Stomach smooth muscle (tissue), 2 donors: ENCODE results near the gene SEPTIN5.
A peak's percentile ranks its signal among the peaks of the same experiment; 100 is the strongest.

Source experiments
- H3K27ac ChIP-seq: one replicate; pipeline ENCODE4 v1.7.0; 2013; ENCODE audit warnings: mild to moderate bottlenecking, low read length, inconsistent platforms
- H3K27me3 ChIP-seq, 2 donors: one replicate each; pipeline ENCODE4 v1.7.0; 2013; ENCODE audit warnings: low read length in 2 of 2; ENCODE audit not compliant: insufficient read depth in 2 of 2, control insufficient read depth in 1 of 2
- H3K36me3 ChIP-seq, 2 donors: one replicate each; pipeline ENCODE4 v1.7.0; 2013; ENCODE audit warnings: low read length in 2 of 2; ENCODE audit not compliant: control insufficient read depth in 2 of 2, insufficient read depth in 2 of 2
- H3K4me1 ChIP-seq: one replicate; pipeline ENCODE4 v1.7.0; 2013; ENCODE audit warnings: low read length; ENCODE audit not compliant: control insufficient read depth, insufficient read depth
- H3K4me3 ChIP-seq, 2 donors: one replicate each; pipeline ENCODE4 v1.7.0; 2013; ENCODE audit warnings: low read length in 2 of 2
- H3K9ac ChIP-seq, 2 donors: one replicate each; pipeline ENCODE4 v1.7.0; 2013; ENCODE audit warnings: low read length in 2 of 2, mild to moderate bottlenecking in 1 of 2
- H3K9me3 ChIP-seq, 2 donors: one replicate each; pipeline ENCODE4 v1.7.0; 2013; ENCODE audit warnings: low read length in 2 of 2; ENCODE audit not compliant: control insufficient read depth in 2 of 2
- donor health status: healthy.
- donor health status: Pancreatic carcinoma.

Gene SEPTIN5

DNA sequence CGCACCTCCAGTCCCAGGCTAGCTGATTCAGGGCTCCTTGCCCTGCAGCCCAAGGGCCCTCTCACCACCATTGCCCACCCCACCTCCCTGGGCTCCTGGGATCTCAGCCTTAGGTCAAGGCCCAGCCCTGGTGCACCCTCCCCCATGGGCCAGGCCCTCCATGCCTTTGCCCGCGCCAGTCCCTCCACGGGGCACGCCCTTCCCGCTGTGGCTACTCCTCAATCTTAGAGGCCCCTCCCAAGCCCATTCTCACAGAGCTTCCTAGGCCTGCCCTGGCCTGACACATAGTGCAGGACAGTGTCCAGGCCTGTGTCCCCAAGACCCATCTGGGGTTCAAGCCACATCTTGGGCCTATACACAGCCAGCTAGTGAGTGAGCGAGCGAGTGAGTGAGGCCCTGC lies 15.9 kb downstream of the SEPTIN5 start:
- H3K9me3 ChIP-seq: no peaks in the 10 kb centered on the region
- H3K36me3 ChIP-seq: no peaks in the 10 kb centered on the region
- H3K4me3 ChIP-seq: peak overlapping the region in 1 of 2 donors; percentile 71
- peak overlapping the region; percentile 29 to 44 for H3K9ac ChIP-seq
- no peak overlapping the region for H3K27ac ChIP-seq
- peaks cover 0 to 6% of the 10 kb centered on the region in 2 donors for H3K27me3 ChIP-seq
- H3K4me1 ChIP-seq: peaks cover 8% of the 10 kb centered on the region

DNA sequence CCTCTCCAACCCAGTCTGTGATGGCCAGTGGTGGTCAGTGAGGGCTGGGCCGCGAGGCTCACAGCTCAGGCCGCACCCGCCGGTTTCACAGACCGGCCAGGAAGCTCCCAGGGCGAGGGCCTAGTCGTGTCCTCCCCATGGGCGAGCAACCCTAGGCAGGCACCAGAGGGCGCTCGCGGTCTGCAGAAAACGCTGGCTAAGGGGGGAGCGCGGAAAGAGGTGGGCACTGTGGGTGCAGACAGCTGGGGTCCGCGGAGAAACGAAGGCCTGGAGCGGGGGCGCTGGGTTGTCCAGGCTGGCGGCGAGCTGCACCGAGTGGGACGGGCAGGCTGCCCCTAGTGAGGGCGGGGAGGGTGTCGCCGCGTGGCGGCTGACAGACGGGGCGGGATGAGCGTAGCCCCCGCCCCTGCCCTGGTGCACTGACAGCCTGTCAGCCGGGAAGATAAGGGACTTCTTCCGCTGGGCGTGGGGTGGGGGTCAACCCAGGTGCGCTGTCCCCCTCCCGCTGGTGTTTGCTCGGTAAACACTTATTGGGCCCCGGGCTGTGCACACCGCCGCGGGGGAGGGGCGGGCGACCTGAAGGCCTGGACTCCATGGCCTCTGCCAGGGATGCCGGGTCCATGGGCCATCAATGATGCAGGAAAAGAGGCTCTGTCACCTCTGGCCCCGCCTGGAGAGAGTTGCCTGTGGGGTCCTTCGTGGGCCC lies 16.5 kb downstream of the SEPTIN5 start:
- H3K36me3 ChIP-seq: no peaks in the 10 kb centered on the region
- H3K27ac ChIP-seq: no peak overlapping the region
- H3K4me1 ChIP-seq: peaks cover 8% of the 10 kb centered on the region
- H3K4me3 ChIP-seq: peak overlapping the region; percentile 53 to 71
- peaks cover 0 to 6% of the 10 kb centered on the region in 2 donors for H3K27me3 ChIP-seq
- no peaks in the 10 kb centered on the region for H3K9me3 ChIP-seq
- peak overlapping the region; percentile 29 to 44 for H3K9ac ChIP-seq

DNA sequence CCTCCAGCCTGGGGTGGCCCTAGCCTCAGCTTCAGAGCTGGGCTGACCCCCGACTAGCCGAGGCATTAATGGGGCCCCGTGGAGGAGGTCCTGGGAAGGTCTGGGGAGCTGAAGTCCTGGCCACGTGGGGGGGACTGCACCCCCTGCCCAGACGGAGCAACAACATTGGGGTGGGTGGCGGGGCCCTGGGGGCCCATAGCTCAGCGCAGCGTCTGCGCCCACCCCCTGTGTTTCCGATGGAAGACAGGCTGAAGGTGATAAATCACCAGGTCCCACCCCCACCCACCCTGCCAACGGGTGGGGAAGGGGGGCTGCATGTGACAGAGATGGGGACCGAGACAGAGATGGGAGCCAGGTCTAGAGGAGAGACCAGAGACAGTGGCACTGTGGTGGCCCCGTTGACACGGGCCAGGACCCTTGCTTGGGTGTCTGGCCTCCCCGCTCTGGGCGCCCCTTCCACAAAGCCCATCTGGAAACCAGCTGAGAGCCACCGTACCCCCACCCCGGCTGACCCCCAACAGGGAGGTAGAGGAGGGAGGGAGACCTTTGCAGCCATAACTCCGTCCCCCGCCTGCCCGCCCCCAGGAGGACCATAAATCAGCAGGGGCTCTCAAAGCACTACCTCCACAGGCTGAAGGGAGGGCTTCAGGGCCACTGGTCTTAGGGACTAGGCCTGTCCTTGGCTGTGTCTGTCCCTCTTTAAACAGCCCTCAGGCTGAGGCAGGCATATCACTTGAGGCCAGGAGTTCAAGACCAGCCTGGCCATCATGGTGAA lies 17.2 kb downstream of the SEPTIN5 start:
- no peaks in the 10 kb centered on the region for H3K36me3 ChIP-seq
- H3K4me3 ChIP-seq: no peak overlapping the region
- H3K4me1 ChIP-seq: peaks cover 8% of the 10 kb centered on the region
- H3K9ac ChIP-seq: no peak overlapping the region
- H3K27me3 ChIP-seq: peaks cover 0 to 10% of the 10 kb centered on the region in 2 donors
- no peak overlapping the region for H3K27ac ChIP-seq
- no peaks in the 10 kb centered on the region for H3K9me3 ChIP-seq

DNA sequence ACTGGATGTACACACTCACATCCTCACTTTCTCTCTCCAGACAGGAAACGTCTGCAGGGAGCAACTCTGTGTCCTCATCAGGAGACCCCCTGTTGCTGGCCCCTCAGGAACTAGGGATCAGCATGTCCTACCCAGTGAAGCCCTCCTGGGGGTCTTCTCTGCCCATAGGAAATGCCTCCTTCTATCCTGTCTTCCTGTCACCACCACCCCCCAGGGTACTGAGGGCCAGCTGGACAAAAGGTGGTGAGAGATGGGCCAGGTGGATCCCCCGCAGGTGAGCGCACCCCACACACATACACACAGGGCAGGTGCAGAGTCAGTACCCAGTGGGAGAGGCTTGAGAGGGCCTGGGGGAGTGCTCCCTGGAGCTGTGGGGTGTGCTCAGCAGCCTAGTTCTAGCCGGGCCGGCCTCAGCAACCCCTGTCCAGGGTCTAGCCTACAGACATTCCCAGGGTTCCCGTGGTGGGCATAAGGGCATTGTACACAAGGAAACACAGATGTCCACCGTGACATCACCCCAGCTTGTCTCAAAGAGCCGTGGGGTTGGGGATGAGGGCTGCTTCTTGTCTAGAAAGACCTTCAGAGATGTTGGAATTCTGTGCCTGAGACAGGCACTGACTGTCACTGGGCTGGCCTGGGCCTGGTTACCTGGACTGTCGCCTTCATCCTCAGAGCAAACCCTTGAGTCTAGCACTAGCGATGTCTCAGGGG lies 18.3 kb downstream of the SEPTIN5 start:
- Histone ChIP-seq H3K4me1 (peaks cover 8% of the 10 kb centered on the region), H3K27me3 (peaks cover 0 to 15% of the 10 kb centered on the region in 2 donors), H3K36me3 (no peaks in the 10 kb centered on the region), H3K4me3 (no peak overlapping the region), H3K9ac (no peak overlapping the region), H3K27ac (no peak overlapping the region), H3K9me3 (no peaks in the 10 kb centered on the region)

DNA sequence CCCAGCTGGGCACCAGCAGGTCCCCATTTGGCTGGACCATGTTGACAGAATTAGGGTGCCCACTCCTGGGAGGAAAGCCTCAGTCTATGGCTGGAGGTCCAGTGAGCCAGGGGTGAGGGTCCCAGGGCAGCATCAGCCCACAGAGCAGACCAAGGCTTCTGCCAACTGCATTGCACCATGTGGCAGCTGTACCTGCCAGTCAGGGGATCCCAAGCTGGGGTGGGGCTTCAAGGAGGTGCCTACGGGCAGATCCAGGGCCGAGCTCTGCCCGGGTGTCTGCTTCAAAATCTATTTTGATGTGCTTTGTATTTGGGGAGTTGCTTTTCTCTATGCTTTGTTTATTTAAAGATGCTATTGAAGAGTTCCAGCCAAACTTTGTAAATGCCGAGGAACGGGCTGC lies 19.5 kb downstream of the SEPTIN5 start:
- no peak overlapping the region for H3K4me3 ChIP-seq
- no peaks in the 10 kb centered on the region for H3K9me3 ChIP-seq
- peaks cover 0 to 15% of the 10 kb centered on the region in 2 donors for H3K27me3 ChIP-seq
- H3K27ac ChIP-seq: no peak overlapping the region
- peaks cover 8% of the 10 kb centered on the region for H3K4me1 ChIP-seq
- H3K36me3 ChIP-seq: no peaks in the 10 kb centered on the region
- no peak overlapping the region for H3K9ac ChIP-seq

DNA sequence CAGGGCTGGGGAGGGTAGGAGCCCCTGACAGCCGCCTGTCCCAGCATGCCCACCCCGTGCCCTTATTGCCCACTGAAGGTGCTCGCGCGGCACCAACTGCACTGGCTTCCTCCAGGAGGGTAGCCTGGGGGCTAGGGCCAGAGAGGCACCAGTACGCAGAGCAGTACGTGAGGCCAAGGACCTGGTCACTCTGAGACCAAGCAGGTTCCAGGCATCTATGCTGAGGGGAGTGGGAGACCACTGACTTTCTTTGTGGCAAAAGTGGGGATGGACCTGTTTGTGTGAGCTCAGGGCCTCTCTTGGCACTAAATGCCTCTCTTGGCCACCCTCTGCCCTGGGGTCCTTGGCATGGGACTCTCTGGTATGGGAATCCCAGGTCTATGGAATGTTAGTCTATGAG lies 19.9 kb downstream of the SEPTIN5 start:
- no peak overlapping the region for H3K27ac ChIP-seq
- H3K36me3 ChIP-seq: no peaks in the 10 kb centered on the region
- H3K4me1 ChIP-seq: peaks cover 8% of the 10 kb centered on the region
- H3K4me3 ChIP-seq: no peak overlapping the region
- H3K27me3 ChIP-seq: peaks cover 2 to 15% of the 10 kb centered on the region in 2 donors
- no peak overlapping the region for H3K9ac ChIP-seq
- H3K9me3 ChIP-seq: no peaks in the 10 kb centered on the region

DNA sequence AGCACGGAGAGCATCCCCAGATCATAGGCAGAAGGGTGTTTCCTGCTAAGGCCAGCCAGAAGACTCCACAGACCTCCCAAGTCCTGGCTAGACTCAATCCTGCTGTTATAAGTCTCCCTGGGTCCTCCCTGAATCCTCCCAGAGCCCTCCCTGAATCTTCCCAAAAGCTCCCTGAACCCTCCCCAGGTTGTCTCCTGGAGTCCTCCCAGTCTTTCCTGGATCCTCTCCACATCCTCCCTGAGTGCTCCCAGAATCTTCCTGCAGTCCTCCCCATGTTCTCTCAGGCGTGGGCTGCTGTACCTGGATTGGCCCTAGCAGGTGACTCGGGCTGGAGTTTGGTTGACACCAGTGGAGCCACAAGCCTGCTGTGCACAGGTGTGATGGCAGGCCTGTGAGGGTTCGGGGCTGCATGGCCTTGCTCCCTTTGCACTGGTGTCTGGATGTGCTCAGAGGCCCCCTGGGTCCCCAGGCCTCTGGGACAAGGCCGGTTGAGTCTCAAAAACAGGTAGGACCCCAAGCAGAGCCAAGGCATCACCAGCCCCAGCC lies 20.6 kb downstream of the SEPTIN5 start:
- H3K9me3 ChIP-seq: no peaks in the 10 kb centered on the region

DNA sequence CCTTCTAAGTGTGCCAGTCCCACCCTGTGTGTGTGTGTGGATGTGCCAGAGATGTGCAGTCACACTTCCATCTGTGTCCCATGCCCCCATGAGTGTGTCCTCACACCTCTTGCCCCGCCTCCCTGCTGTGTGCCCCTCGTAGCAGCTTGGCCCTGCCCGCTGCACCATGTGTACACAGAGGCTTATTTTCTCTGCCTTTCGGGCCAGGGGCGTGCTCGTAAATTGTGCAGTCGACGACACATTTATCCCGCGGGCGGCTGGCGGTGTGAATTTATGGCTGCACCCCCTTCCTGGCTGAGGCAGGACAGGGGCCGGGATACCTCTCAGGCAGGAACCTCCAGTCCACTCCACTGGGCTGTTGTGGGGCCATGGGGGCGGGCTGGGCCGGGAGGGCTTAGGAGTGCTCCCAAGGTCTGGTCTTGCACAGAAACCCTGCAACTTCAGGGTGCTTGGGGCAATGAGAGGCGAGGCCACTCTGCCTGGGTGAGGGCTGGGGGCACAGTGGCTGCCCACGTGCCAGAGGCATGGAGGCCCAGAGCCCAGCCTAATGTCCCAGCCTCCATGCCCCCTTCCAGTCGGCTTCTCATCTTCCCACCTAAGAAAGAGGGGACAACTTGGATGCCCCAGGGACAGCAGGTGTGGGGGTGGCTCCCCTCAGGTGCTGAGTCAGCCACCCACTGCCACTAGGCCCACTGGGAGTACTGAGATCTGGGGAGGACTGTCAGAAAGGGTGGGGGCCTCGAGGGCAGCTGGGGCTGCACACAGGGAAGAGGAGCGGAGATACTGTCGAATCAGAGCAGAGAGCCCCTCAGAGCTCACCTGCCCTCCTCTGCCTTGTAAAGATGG lies 21.6 kb downstream of the SEPTIN5 start:
- Histone ChIP-seq H3K9ac (no peak overlapping the region), H3K9me3 (no peaks in the 10 kb centered on the region), H3K4me1 (peaks cover 3% of the 10 kb centered on the region), H3K4me3 (no peak overlapping the region), H3K36me3 (no peaks in the 10 kb centered on the region), H3K27ac (no peak overlapping the region), H3K27me3 (peaks cover 2 to 14% of the 10 kb centered on the region in 2 donors)

More for the DNA sequence above, 20.6 kb downstream of the SEPTIN5 start:
- no peak overlapping the region for H3K27ac ChIP-seq
- no peaks in the 10 kb centered on the region for H3K36me3 ChIP-seq
- no peak overlapping the region for H3K9ac ChIP-seq
- peaks cover 2 to 15% of the 10 kb centered on the region in 2 donors for H3K27me3 ChIP-seq
- peaks cover 8% of the 10 kb centered on the region for H3K4me1 ChIP-seq
- no peak overlapping the region for H3K4me3 ChIP-seq

DNA sequence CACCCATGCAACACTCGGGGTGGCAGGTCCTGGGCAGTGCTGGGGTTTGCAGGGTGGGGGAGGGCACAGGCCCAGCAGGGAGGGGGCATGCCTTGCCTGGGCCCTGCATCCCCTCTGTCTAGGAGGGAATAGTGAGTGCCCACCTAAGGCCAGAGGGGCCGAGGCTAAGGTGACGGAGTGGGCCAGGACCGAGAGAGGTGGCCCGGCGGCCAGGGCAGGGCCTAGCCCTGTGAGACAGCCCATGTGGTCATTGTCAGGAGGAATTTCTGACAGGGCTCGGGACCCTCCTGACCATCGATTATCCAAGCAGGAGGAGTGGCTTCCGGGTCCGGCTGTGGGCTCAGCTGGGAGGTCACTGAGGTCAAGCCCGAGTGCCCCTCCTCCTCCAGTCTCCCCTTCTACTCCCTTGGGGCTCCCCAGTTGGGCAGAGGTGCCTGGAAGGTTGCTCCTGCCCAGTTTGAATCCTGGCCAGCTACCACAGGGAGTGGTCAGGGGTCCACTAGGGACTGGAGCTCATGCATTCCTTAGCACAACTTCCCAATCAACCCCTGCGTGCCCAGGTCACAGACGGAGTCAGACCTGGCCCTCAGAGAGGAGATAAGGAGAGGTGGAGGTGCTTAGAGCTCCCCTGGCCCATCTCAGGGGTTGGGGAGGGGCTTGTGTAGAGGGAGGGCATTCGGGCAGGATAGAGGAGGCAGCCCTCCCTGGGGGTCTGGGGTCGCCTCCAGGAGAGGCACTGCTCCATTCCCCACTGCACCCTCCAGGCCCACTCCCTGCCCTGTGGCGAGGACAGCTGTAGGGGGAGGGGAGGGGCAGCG lies 23.8 kb downstream of the SEPTIN5 start:
- Histone ChIP-seq H3K36me3 (no peaks in the 10 kb centered on the region), H3K4me1 (no peaks in the 10 kb centered on the region), H3K4me3 (no peak overlapping the region), H3K9ac (no peak overlapping the region), H3K9me3 (no peaks in the 10 kb centered on the region), H3K27ac (no peak overlapping the region), H3K27me3 (peaks cover 2 to 9% of the 10 kb centered on the region in 2 donors)
